MM.1S (cell line): ENCODE results near the gene RAD51C.
A peak's percentile ranks its signal among the peaks of the same experiment; 100 is the strongest.

Experiments used
- DNase-seq: peaks from one replicate; pipeline ENCODE4 v3.0.0-alpha.2; 2015
- H2AFZ ChIP-seq: fragments of 300-600 bp; sonication (generic); 2 replicates; pipeline ENCODE4 v1.6.0; 2016; ENCODE audit warnings: antibody characterized with exemption, low read length
- H3F3A ChIP-seq: fragments of 300-600 bp; sonication (generic); 2 replicates; pipeline ENCODE4 v1.6.1; 2016; ENCODE audit warnings: mild to moderate bottlenecking, antibody characterized with exemption, low read length, moderate library complexity, mixed read lengths; ENCODE audit not compliant: insufficient read depth
- H3K27ac ChIP-seq: fragments of 300-600 bp; sonication (generic); 2 replicates; pipeline ENCODE4 v1.5.1; 2016; ENCODE audit warnings: mild to moderate bottlenecking, low read length
- H3K27me3 ChIP-seq: fragments of 300-600 bp; sonication (generic); replicated peaks from 2 replicates; pipeline ENCODE4 v1.6.0; 2016; ENCODE audit warnings: low read length; ENCODE audit not compliant: insufficient read depth
- H3K36me3 ChIP-seq: fragments of 300-600 bp; sonication (generic); replicated peaks from 2 replicates; pipeline ENCODE4 v1.6.1; 2016; ENCODE audit warnings: mild to moderate bottlenecking, low read length, mixed read lengths; ENCODE audit not compliant: insufficient read depth
- H3K4me1 ChIP-seq: fragments of 300-600 bp; sonication (generic); 2 replicates; pipeline ENCODE4 v1.6.1; 2016; ENCODE audit warnings: low read length, mixed read lengths
- H3K4me2 ChIP-seq: fragments of 300-600 bp; sonication (generic); 2 replicates; pipeline ENCODE4 v1.6.0; 2016; ENCODE audit warnings: low read depth, low read length
- H3K4me3 ChIP-seq: fragments of 300-600 bp; sonication (generic); 2 replicates; pipeline ENCODE4 v1.5.1; 2016; ENCODE audit warnings: low read length, mixed read lengths
- H3K79me2 ChIP-seq: fragments of 300-600 bp; sonication (generic); 2 replicates; pipeline ENCODE4 v1.6.1; 2016; ENCODE audit warnings: mixed run types, low read length, mixed read lengths
- H3K9ac ChIP-seq: fragments of 300-600 bp; sonication (generic); 2 replicates; pipeline ENCODE4 v1.6.1; 2016; ENCODE audit warnings: low read length, mixed read lengths
- H3K9me2 ChIP-seq: fragments of 300-600 bp; sonication (generic); replicated peaks from 2 replicates; pipeline ENCODE4 v1.6.1; 2016; ENCODE audit warnings: mild to moderate bottlenecking, low read length, mixed read lengths; ENCODE audit not compliant: insufficient read depth
- H3K9me3 ChIP-seq: fragments of 300-600 bp; sonication (generic); replicated peaks from 2 replicates; pipeline ENCODE4 v1.6.1; 2016; ENCODE audit warnings: mild to moderate bottlenecking, low read length, mixed read lengths; ENCODE audit not compliant: insufficient read depth
- H4K20me1 ChIP-seq: fragments of 300-600 bp; sonication (generic); 2 replicates; pipeline ENCODE4 v1.6.1; 2016; ENCODE audit warnings: mild to moderate bottlenecking, low read length, moderate library complexity, mixed read lengths; ENCODE audit not compliant: insufficient read depth
- EZH2 ChIP-seq: fragments of 300-600 bp; sonication (generic); optimal IDR thresholded peaks from 2 replicates; pipeline ENCODE3; 2017; ENCODE audit warnings: low read depth, mild to moderate bottlenecking, antibody characterized with exemption, low read length, mixed read lengths
- EZH2phosphoT487 ChIP-seq: fragments of 300-600 bp; sonication (generic); IDR thresholded peaks from 2 replicates; pipeline ENCODE4 v1.6.1; 2018; ENCODE audit warnings: antibody characterized with exemption, low read length
- TF ChIP-seq, protein P1 (sequence below): fragments of 300-600 bp; sonication (generic); IDR thresholded peaks from 2 replicates; pipeline ENCODE4 v1.5.1; 2016; ENCODE audit warnings: antibody characterized with exemption, low read length, mixed read lengths

The RAD51C gene

DNA sequence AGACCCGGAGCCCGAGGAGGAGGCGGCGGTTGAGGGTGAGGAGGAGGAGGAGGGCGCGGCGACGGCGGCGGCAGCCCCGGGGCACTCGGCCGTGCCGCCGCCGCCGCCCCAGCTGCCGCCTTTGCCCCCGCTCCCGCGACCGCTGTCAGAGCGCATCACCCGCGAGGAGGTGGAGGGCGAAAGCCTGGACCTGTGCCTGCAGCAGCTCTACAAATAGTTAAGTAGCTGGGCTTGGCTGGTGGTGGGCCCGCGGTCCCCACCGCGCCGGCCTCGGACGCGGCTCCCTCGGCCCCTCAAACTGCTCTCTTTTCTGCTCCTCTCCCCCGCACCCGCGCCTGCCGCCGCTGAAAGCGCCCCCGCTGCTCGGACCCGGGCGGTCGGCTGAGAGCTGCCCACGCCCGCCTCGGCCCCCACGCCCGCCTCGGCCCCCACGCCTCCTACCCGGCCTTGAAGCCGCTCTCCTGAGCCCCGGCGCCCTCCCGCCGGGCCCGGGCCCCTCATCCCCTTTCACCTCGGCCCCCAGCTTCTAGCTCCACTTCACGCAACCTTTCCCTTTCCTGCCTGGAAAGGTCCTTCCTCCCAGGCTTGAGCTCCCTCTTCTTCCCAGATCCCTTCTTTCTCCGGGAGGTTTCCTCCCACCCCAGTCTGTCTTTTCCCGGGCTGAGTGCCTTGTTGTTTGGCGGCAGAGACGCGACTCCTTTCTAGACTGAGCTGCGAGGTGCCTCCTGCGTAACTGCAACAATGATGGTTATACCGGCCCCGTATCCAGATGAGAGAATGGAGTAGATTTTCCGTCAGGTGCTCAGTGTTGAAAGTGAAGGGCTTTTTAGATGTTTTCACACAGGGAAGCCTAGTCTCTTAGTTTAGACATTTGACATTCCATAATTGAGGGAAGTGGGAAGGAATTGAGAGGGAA is 64.1 kb downstream of the RAD51C start:
- no peaks in the 10 kb centered on the region for H3K36me3 ChIP-seq
- no peaks in the 10 kb centered on the region for H3K9me3 ChIP-seq
- H3F3A ChIP-seq = no peaks in the 10 kb centered on the region
- no peak overlapping the region; the same call in 1 of the 2 replicates for H3K9ac ChIP-seq
- no peaks in the 10 kb centered on the region for H3K79me2 ChIP-seq
- H2AFZ ChIP-seq = peak overlapping the region; percentile 81
- H3K9me2 ChIP-seq = no peaks in the 10 kb centered on the region
- H3K27me3 ChIP-seq = peaks cover 19% of the 10 kb centered on the region
- DNase-seq = peak; percentile 12
- H4K20me1 ChIP-seq = no peaks in the 10 kb centered on the region
- TF ChIP-seq EZH2 (no peak), EZH2phosphoT487 (no peak)
- TF ChIP-seq, protein P1, sequence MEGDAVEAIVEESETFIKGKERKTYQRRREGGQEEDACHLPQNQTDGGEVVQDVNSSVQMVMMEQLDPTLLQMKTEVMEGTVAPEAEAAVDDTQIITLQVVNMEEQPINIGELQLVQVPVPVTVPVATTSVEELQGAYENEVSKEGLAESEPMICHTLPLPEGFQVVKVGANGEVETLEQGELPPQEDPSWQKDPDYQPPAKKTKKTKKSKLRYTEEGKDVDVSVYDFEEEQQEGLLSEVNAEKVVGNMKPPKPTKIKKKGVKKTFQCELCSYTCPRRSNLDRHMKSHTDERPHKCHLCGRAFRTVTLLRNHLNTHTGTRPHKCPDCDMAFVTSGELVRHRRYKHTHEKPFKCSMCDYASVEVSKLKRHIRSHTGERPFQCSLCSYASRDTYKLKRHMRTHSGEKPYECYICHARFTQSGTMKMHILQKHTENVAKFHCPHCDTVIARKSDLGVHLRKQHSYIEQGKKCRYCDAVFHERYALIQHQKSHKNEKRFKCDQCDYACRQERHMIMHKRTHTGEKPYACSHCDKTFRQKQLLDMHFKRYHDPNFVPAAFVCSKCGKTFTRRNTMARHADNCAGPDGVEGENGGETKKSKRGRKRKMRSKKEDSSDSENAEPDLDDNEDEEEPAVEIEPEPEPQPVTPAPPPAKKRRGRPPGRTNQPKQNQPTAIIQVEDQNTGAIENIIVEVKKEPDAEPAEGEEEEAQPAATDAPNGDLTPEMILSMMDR = no peak
- 0 out of 2 replicates have a peak, but pooled peaks cover 4% of the 10 kb centered on the region for H3K4me1 ChIP-seq
- no peak overlapping the region for H3K27ac ChIP-seq
- peak overlapping the region; percentile 98 for H3K4me2 ChIP-seq
- peak overlapping the region; percentile 70 for H3K4me3 ChIP-seq

DNA sequence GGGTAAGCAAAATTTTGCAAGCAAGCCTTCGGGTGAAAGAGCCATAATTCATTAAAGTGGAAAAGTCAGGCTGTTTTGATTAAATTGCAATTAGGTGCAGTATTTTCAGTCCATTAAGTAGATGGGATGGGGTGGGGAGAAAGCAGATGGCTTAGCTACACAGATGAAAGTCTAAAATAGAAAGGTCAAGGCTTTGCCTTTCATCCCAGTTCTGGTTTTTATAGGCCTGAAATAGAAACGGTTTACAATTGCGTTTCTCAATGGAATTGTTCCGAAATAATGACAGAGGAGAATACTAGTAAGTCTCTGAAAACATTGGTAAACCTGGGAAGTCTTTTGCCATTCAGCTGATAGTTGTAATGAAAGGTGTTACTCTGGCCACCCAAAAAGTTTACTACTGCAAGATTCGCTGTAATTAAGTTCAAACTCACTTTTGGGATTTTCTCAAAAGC is 64.8 kb downstream of the RAD51C start:
- DNase-seq = no peak
- Histone ChIP-seq H3K9ac (no peak overlapping the region), H4K20me1 (no peaks in the 10 kb centered on the region), H3K9me3 (no peaks in the 10 kb centered on the region), H3K4me3 (no peak overlapping the region), H3K79me2 (no peaks in the 10 kb centered on the region), H3F3A (no peaks in the 10 kb centered on the region), H3K27me3 (peaks cover 19% of the 10 kb centered on the region), H3K4me1 (0 out of 2 replicates have a peak, but pooled peaks cover 4% of the 10 kb centered on the region), H3K9me2 (no peaks in the 10 kb centered on the region), H3K36me3 (no peaks in the 10 kb centered on the region), H3K4me2 (no peak overlapping the region), H2AFZ (no peak overlapping the region), H3K27ac (no peak overlapping the region)
- TF ChIP-seq EZH2phosphoT487 (no peak), EZH2 (no peak)
- TF ChIP-seq, protein P1 = no peak

GRCh38 chr17:58758890-58759289 is 66.5 kb downstream of the RAD51C start:
- no peaks in the 10 kb centered on the region for H3K79me2 ChIP-seq
- H2AFZ ChIP-seq = no peak overlapping the region
- no peaks in the 10 kb centered on the region for H3K9me2 ChIP-seq
- H3K4me2 ChIP-seq = no peak overlapping the region
- no peak overlapping the region for H3K9ac ChIP-seq
- H3K27ac ChIP-seq = no peak overlapping the region
- TF ChIP-seq, protein P1 = no peak
- TF ChIP-seq EZH2 = no peak
- no peak for TF ChIP-seq EZH2phosphoT487
- H3F3A ChIP-seq = no peaks in the 10 kb centered on the region
- DNase-seq = no peak
- no peaks in the 10 kb centered on the region for H3K36me3 ChIP-seq
- H4K20me1 ChIP-seq = no peaks in the 10 kb centered on the region
- peaks cover 19% of the 10 kb centered on the region for H3K27me3 ChIP-seq
- H3K4me1 ChIP-seq = 0 out of 2 replicates have a peak, but pooled peaks cover 4% of the 10 kb centered on the region
- H3K9me3 ChIP-seq = no peaks in the 10 kb centered on the region
- H3K4me3 ChIP-seq = no peak overlapping the region
